Measurements from ENCODE around the gene AGPAT4.

DNA sequence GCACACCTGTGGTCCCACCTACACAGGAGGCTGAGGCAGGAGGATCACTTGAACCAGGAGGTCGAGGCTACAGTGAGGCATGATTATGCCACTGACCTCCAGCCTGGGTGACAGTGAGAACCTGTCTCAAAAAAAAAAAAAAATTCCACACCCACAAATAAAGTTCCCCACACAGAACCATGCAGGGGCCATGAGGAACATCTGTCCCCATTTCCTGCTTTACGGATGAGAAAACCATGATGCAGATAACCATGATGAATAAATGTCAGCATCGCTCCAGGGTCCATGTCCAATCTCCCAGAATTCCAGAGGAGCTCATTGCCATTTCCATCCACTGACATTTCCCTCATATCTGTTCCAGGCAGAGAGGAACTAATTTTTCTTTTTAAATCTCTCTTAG, 16.9 kb upstream of the AGPAT4 start:
- TF ChIP-seq, protein P1, sequence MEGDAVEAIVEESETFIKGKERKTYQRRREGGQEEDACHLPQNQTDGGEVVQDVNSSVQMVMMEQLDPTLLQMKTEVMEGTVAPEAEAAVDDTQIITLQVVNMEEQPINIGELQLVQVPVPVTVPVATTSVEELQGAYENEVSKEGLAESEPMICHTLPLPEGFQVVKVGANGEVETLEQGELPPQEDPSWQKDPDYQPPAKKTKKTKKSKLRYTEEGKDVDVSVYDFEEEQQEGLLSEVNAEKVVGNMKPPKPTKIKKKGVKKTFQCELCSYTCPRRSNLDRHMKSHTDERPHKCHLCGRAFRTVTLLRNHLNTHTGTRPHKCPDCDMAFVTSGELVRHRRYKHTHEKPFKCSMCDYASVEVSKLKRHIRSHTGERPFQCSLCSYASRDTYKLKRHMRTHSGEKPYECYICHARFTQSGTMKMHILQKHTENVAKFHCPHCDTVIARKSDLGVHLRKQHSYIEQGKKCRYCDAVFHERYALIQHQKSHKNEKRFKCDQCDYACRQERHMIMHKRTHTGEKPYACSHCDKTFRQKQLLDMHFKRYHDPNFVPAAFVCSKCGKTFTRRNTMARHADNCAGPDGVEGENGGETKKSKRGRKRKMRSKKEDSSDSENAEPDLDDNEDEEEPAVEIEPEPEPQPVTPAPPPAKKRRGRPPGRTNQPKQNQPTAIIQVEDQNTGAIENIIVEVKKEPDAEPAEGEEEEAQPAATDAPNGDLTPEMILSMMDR (IDR thresholded peaks at IDR 0.05 in 4 of 5, conservative IDR thresholded peaks at IDR 0.05 in 1 of 5) = no peak
- no peak for TF ChIP-seq POLR2A (IDR thresholded peaks at IDR 0.05)
